Measurements from ENCODE around the gene FOXJ2. TPM values are rescaled to one million over a fixed set of nuclear protein-coding genes. Genes with fewer than 3 reads are reported as not detected.

The FOXJ2 gene
- total RNA-seq, 1 donor from 2014 or later: 15.6 TPM

GRCh38 chr12:8034802-8035201 is 2.3 kb downstream of the FOXJ2 start:
- H3K4me1 Mint-ChIP-seq (ENCODE audit: unreplicated experiment): peaks cover 29% of the 10 kb centered on the region
- H3K27me3 Mint-ChIP-seq: no peaks in the 10 kb centered on the region
- no peak for TF ChIP-seq CTCF (conservative IDR thresholded peaks at IDR 0.05)
- H3K4me3 Mint-ChIP-seq: peak overlapping the region; percentile 93
- no peak for DNase-seq (ENCODE audit: extremely low spot score, unreplicated experiment)
- no peaks in the 10 kb centered on the region for H3K9me3 Mint-ChIP-seq
- H3K36me3 Mint-ChIP-seq: peaks cover 19% of the 10 kb centered on the region
- H3K27ac Mint-ChIP-seq: peak overlapping the region; percentile 57

GRCh38 chr12:8035440-8036010 is 3.0 kb downstream of the FOXJ2 start:
- H3K9me3 Mint-ChIP-seq: no peaks in the 10 kb centered on the region
- peaks cover 25% of the 10 kb centered on the region for H3K36me3 Mint-ChIP-seq
- peaks cover 29% of the 10 kb centered on the region for H3K4me1 Mint-ChIP-seq (ENCODE audit: unreplicated experiment)
- H3K27me3 Mint-ChIP-seq: no peaks in the 10 kb centered on the region
- DNase-seq (ENCODE audit: extremely low spot score, unreplicated experiment): no peak
- H3K4me3 Mint-ChIP-seq: peak overlapping the region; percentile 93
- H3K27ac Mint-ChIP-seq: peak overlapping the region; percentile 57
- no peak for TF ChIP-seq CTCF (conservative IDR thresholded peaks at IDR 0.05)

GRCh38 chr12:8036346-8036745 is 3.8 kb downstream of the FOXJ2 start:
- peak overlapping the region; percentile 39 for H3K4me3 Mint-ChIP-seq
- H3K27me3 Mint-ChIP-seq: no peaks in the 10 kb centered on the region
- TF ChIP-seq CTCF (conservative IDR thresholded peaks at IDR 0.05): no peak
- no peak for DNase-seq (ENCODE audit: extremely low spot score, unreplicated experiment)
- no peaks in the 10 kb centered on the region for H3K9me3 Mint-ChIP-seq
- peaks cover 29% of the 10 kb centered on the region for H3K4me1 Mint-ChIP-seq (ENCODE audit: unreplicated experiment)
- H3K36me3 Mint-ChIP-seq: peaks cover 28% of the 10 kb centered on the region
- peak overlapping the region; percentile 57 for H3K27ac Mint-ChIP-seq

- Mint-ChIP-seq H3K9me3 (no peaks in the 10 kb centered on the region), H3K4me1 (ENCODE audit: unreplicated experiment) (peaks cover 29% of the 10 kb centered on the region), H3K27me3 (no peaks in the 10 kb centered on the region), H3K4me3 (no peak overlapping the region), H3K27ac (no peak overlapping the region), H3K36me3 (peaks cover 29% of the 10 kb centered on the region)
- TF ChIP-seq CTCF (conservative IDR thresholded peaks at IDR 0.05): no peak
- DNase-seq (ENCODE audit: extremely low spot score, unreplicated experiment): no peak
Measured at GRCh38 chr12:8037046-8037663, 4.6 kb downstream of the FOXJ2 start.

- H3K36me3 Mint-ChIP-seq: peaks cover 34% of the 10 kb centered on the region
- no peaks in the 10 kb centered on the region for H3K9me3 Mint-ChIP-seq
- H3K4me1 Mint-ChIP-seq (ENCODE audit: unreplicated experiment): peaks cover 29% of the 10 kb centered on the region
- no peak for DNase-seq (ENCODE audit: extremely low spot score, unreplicated experiment)
- no peak overlapping the region for H3K27ac Mint-ChIP-seq
- H3K4me3 Mint-ChIP-seq: peak overlapping the region; percentile 59
- no peak for TF ChIP-seq CTCF (conservative IDR thresholded peaks at IDR 0.05)
- no peaks in the 10 kb centered on the region for H3K27me3 Mint-ChIP-seq
Measured at GRCh38 chr12:8037947-8038346, 5.4 kb downstream of the FOXJ2 start.
